IPS-15b (cell line): ENCODE results near the gene CNOT6.

Experiments
- H3K27me3 ChIP-seq: one replicate; pipeline ENCODE4 v1.6.1; 2013; ENCODE audit warnings: low read length; ENCODE audit not compliant: control insufficient read depth, insufficient read depth
- H3K36me3 ChIP-seq: one replicate; pipeline ENCODE4 v1.6.1; 2013; ENCODE audit warnings: low read length; ENCODE audit not compliant: control insufficient read depth, insufficient read depth
- H3K4me1 ChIP-seq: one replicate; pipeline ENCODE4 v1.6.1; 2013; ENCODE audit warnings: mild to moderate bottlenecking, low read length; ENCODE audit not compliant: control insufficient read depth, insufficient read depth
- H3K4me3 ChIP-seq: one replicate; pipeline ENCODE4 v1.5.1; 2013; ENCODE audit warnings: low read depth, low read length
- H3K9ac ChIP-seq: one replicate; pipeline ENCODE4 v1.6.1; 2013; ENCODE audit warnings: low read depth, mild to moderate bottlenecking, low read length
- H3K9me3 ChIP-seq: one replicate; pipeline ENCODE4 v1.6.1; 2013; ENCODE audit warnings: mild to moderate bottlenecking, low read length; ENCODE audit not compliant: control insufficient read depth, insufficient read depth

The CNOT6 gene

DNA sequence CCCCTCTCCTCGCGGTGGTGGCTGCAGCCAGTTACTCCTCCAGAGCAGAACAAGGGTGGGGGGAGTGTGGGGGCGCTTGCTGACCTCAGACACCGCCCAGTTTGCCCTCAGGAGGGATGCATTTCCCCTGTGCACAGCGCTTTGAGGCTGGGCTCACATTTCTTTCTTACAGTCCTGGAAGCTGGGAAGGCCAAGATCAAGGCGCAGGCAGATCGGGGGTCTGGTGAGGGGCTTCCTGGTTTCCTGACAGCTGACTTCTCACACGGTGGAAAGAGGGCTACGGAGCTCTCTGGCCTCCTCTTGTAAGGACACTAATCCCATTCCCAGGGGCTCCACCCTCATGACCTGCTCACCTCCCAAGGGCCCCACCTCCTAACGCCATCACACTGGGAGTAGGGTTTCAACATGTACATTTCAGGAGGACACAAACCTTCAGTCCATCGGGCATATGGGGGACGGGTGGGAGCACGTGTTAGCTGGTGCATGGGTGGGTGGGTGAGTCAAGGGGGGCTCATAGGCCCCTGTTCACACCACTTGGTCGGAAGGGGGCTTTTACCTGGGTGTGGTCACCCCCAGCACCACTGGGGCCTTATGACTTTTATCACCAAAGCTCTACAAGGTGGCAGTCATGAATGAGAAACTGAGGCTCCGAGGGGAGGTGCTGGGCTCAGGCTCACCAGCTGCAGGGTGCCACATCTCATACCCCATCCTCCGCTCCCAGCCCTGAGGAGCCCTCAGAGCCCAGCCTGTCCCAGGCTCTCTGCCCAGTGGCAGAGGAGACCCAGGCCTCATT is 104.8 kb downstream of the CNOT6 start:
- H3K4me1 ChIP-seq, result no peaks in the 10 kb centered on the region
- no peaks in the 10 kb centered on the region for H3K9me3 ChIP-seq
- H3K36me3 ChIP-seq, result no peaks in the 10 kb centered on the region

DNA sequence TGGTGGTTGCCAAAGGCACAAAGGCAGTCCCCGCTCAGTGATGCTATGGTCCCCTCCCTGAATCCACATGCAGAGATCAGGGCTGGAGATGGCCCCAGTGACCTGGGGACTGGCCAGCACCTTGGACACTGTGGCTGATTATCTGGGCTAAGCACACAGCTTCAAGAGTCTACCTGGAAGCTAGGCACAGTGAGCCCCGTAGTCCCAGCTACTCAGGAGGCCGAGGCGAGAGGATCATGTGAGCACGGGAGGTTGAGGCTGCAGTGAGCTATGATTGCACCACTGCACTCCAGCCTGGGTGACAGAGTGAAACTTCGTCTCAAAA is 105.4 kb downstream of the CNOT6 start:
- Histone ChIP-seq H3K27me3 (no peaks in the 10 kb centered on the region), H3K9ac (no peak overlapping the region), H3K36me3 (no peaks in the 10 kb centered on the region), H3K4me3 (no peak overlapping the region), H3K9me3 (no peaks in the 10 kb centered on the region), H3K4me1 (no peaks in the 10 kb centered on the region)

More for the DNA sequence above, 104.8 kb downstream of the CNOT6 start:
- Histone ChIP-seq H3K27me3 (no peaks in the 10 kb centered on the region), H3K4me3 (no peak overlapping the region), H3K9ac (no peak overlapping the region)

DNA sequence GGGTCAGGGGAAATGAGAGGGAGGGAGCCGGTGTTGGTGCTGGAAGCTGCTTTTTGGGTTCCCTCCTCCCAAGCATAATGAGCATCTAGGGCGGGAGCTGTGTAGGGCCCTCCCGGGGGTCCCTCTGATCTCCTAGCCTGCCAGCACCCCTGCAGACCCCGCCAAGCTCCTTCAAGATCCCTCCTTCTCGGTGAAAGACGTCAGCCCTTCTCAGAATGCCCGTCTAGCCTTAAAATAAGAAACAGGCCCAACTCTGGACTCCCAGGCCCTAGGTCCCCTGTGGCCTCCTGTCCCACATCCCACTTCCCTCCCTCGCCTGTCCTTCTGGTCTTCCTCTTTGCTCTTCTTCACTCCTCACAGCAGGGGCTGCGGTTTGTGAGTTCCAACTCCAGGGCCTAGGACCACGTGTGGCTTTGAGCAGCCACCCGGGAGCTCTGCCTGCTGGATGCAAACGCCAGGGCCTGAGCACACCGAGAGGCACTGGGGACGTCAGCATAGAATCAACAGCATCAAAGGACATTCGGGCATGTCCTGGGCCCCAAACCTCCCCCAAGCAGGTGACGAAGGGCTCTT is 105.9 kb downstream of the CNOT6 start:
- Histone ChIP-seq H3K9ac (no peak overlapping the region), H3K36me3 (no peaks in the 10 kb centered on the region), H3K4me1 (no peaks in the 10 kb centered on the region), H3K9me3 (no peaks in the 10 kb centered on the region), H3K4me3 (no peak overlapping the region), H3K27me3 (no peaks in the 10 kb centered on the region)

DNA sequence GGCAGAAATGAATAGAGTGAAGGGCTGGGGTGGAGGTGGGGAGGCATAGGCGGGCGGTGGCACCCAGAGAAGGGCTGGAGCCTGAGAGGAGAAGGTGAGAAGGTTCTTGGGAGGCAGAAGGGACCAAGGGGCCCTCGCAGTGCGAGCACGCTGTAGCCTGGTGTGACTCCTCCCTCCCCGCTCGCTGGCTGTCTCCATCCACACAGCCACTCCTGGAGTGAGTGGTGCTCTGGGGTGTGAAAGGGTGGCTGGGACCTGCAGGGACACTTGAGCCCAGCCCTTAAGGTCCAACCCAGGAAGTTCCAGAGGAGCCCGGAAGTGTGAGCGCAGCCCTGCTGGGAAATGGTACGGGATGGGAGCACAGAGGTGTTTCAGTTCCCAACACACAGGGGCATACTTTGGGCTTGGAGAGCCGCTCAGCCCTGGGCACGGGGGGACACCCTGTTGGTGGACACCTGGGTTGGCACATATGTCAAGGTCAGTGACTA is 106.4 kb downstream of the CNOT6 start:
- H3K4me3 ChIP-seq, result no peak overlapping the region
- H3K9ac ChIP-seq, result no peak overlapping the region
- H3K9me3 ChIP-seq, result no peaks in the 10 kb centered on the region
- no peaks in the 10 kb centered on the region for H3K36me3 ChIP-seq
- no peaks in the 10 kb centered on the region for H3K27me3 ChIP-seq
- H3K4me1 ChIP-seq, result no peaks in the 10 kb centered on the region

DNA sequence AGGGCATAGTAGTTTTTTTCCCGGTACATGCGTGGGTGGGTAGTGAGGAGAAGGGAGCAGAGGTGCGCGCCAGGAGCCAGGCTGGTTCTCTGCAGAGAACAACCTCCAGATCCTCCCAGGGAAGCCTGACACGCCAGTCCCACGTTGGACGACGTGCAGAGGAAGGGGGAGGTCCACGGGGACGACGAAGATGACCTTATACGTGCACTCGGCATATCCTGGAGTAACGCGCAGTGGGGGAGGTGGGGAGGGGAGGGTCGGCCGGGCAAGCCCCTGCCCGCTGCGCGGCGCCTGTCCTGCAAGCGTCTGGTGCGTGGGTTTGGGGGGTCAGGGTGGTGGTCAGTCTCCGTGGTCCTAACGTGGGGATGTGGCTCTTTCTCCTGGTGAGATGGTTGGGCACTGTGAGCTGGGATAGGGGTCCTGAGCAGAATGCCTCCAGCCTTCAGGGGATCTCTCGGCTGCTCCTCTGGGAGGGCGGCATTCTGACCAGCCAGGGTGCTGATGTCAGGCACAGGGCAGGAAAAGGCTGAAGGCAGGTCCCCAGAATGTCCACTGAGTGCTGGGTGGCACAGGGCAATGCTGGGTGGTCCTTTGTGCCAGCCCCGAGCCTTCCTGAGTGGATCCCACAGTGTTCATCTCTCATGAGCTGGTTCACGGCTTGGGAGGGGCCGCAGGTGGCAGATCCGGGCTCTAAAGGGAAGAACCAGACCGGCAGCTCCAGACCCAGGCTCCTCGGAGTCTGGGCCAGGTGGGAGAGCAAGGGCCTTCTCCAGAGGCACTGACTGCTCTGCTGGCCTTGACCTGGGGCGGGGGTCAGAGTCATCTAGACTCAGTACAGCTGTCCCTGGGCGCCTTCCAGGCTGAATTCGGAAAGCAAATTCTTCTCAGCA is 107.7 kb downstream of the CNOT6 start:
- Histone ChIP-seq H3K36me3 (no peaks in the 10 kb centered on the region), H3K27me3 (no peaks in the 10 kb centered on the region), H3K9me3 (no peaks in the 10 kb centered on the region), H3K4me3 (no peak overlapping the region), H3K9ac (no peak overlapping the region), H3K4me1 (no peaks in the 10 kb centered on the region)

DNA sequence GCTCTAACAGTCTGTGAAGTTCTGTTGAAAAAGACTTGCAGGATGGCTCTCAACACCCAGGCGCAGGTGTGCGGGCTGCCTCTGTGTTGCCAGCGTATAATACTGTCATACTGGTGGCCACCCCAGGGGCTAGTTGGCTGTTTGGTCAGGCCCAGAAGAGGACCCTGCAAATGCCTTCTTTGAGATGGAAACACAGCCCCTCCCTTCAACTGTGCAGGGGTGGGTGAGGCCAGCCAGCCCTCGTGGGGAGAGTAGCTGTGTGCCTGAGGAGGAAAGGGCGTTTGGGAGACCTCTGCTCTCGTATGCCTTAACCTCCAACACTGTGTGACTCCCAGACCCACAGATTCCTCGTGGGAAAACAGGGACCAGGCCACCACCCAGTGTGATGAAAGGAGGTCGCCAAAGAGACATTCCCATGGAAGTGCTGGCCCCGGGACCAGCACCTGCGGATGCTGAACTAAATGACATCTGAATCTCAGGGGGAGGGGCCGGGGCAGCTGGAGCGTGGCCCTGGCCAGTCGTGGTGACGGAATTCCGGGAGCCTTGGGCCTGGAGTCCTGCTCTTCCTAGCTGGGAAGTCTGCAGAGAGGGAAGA is 108.4 kb downstream of the CNOT6 start:
- Histone ChIP-seq H3K9me3 (no peaks in the 10 kb centered on the region), H3K4me1 (no peaks in the 10 kb centered on the region), H3K27me3 (no peaks in the 10 kb centered on the region), H3K4me3 (no peak overlapping the region), H3K9ac (no peak overlapping the region), H3K36me3 (no peaks in the 10 kb centered on the region)

DNA sequence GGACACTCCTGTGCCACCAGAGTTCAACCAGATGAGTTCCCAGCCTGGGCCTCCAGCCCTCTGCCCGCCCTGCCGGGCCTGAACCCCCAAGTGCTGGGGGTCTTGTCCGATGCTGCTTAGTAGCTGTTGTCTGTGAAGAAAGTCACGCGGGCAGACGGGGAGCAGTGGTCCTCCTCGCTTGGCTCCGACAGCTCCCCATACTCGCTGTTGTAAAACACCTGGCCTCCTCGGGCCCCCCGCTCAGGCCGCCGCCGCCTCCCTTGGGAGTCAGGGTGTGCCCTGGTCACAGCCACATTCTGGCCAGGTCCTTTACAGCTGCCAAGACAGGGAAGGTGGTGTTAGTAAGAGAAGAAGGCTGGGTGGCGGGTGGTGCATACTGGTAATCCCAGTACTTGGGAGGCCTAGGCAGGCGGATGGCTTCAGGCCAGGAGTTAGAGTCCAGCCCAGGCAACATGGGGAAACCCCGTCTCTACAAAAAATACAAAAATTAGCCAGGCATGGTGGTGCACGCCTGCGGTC is 109.0 kb downstream of the CNOT6 start:
- Histone ChIP-seq H3K4me3 (no peak overlapping the region), H3K36me3 (no peaks in the 10 kb centered on the region), H3K9ac (no peak overlapping the region), H3K9me3 (no peaks in the 10 kb centered on the region), H3K27me3 (no peaks in the 10 kb centered on the region), H3K4me1 (no peaks in the 10 kb centered on the region)

DNA sequence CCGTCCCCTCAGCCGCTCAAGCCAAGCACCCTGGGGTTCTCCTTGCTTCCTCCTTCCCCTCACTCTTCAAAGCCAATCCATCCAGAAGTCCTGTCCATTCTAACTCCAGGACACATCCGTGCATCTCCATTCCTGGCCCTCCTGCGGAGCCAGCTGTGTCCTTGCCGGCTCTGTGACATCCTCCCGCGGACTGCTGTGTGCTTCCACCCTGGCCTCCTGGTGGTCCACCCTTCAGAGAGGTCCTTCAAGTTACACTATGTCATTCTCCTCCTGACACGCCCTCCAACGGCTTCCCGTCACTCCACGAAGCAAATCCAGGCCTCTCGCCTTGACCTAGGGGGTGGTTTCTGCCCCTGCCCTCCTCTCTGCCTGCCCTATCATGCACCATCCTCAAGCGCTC is 110.1 kb downstream of the CNOT6 start:
- Histone ChIP-seq H3K4me1 (no peaks in the 10 kb centered on the region), H3K27me3 (no peaks in the 10 kb centered on the region), H3K9ac (no peak overlapping the region), H3K9me3 (no peaks in the 10 kb centered on the region), H3K36me3 (no peaks in the 10 kb centered on the region), H3K4me3 (no peak overlapping the region)

DNA sequence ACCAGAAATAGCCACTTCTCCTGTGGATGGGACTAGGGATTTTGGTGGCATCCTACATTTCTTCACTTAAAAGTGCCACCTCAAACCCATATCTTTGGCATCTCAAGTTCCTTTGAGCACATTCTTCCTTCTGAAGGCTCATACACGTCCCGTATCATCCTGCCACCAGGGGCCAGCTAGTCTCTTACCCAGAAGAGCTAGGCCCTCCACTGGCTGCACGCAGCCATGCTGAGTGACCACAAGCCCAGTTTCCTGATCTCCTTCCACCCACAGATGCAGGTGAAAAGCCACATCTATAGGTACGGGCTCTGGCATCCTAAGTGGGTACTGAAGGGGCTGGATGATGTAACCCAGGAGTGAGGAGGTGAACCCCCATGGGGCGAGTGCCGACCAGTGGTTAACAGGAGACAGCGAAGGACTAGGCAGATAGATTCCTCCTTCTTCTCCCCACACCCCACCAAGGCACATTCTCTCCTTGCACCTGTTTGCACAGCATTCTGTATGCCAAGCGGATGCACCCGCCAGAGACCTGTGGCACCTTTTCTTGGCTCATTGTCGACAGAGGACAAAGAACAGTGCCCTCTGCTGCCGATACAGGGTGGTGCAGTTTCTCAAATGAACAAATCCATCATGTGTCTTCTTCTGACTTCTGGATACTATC is 111.5 kb downstream of the CNOT6 start:
- Histone ChIP-seq H3K4me3 (no peak overlapping the region), H3K9ac (no peak overlapping the region), H3K9me3 (no peaks in the 10 kb centered on the region), H3K4me1 (no peaks in the 10 kb centered on the region), H3K27me3 (no peaks in the 10 kb centered on the region), H3K36me3 (no peaks in the 10 kb centered on the region)

DNA sequence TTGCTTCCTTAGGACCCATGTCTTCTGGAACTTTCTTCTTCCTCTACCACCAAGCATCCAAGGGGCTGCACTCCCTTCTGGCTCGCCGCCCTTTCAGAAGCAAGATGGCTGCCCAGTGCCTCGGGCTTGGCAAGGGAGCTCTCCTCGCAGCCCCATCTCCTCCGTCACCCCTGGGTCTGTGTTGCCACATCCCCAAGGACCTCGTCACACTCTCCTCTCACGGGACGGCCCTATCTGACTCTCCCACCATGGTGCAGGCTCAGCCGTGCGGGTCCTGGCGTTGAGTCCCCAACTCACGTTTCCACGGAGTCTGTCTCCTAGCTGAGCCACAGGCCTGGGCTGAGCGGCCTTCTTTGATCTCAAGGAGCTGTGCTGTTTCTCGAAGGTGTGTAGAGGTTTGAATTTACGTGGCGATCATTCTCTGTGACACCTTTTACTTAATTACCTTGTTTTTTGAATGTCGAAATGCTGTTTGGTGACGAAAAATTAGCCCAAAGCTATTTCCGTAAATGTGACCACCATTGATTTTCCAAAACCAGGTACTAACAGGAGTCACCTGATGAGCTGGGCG is 112.1 kb downstream of the CNOT6 start:
- Histone ChIP-seq H3K4me1 (no peaks in the 10 kb centered on the region), H3K9ac (no peak overlapping the region), H3K4me3 (no peak overlapping the region), H3K9me3 (no peaks in the 10 kb centered on the region), H3K27me3 (no peaks in the 10 kb centered on the region), H3K36me3 (no peaks in the 10 kb centered on the region)
